Brain microvascular endothelial cell (primary cell): ENCODE measurements around the gene KCNQ1OT1.

ENCODE experiments used
- DNase-seq: peaks from one replicate; pipeline ENCODE4 v3.0.0-alpha.2; 2020
- H3K27ac ChIP-seq: fragments of 250-450 bp; sonication (Bioruptor Pico); 2 replicates; pipeline ENCODE4 v1.5.1; 2020; ENCODE audit warnings: mild to moderate bottlenecking, moderate library complexity
- H3K27me3 ChIP-seq: fragments of 250-450 bp; sonication (Bioruptor Pico); replicated peaks from 2 replicates; pipeline ENCODE4 v1.5.1; 2020; ENCODE audit warnings: mild to moderate bottlenecking
- H3K36me3 ChIP-seq: fragments of 250-450 bp; sonication (Bioruptor Pico); replicated peaks from 2 replicates; pipeline ENCODE4 v1.5.1; 2020; ENCODE audit warnings: mild to moderate bottlenecking
- H3K4me3 ChIP-seq: 2 replicates; pipeline ENCODE4 v1.5.1; 2011; ENCODE audit warnings: low read depth, mild to moderate bottlenecking, control low read depth, low read length, moderate library complexity
- in situ Hi-C: cut with HindIII; loops from 2 replicates; pipeline ENCODE4 v1.10.0; 2017; ENCODE audit warnings: low sequenced_read_pairs, low pct_ligation_motif_present
- TF ChIP-seq, protein P1 (sequence below): IDR thresholded peaks from 2 replicates; pipeline ENCODE4 v1.5.1; 2011; ENCODE audit warnings: low read depth, mild to moderate bottlenecking, moderate library complexity, low read length, control low read depth, inconsistent platforms; ENCODE audit errors: missing control alignments

Gene KCNQ1OT1

DNA sequence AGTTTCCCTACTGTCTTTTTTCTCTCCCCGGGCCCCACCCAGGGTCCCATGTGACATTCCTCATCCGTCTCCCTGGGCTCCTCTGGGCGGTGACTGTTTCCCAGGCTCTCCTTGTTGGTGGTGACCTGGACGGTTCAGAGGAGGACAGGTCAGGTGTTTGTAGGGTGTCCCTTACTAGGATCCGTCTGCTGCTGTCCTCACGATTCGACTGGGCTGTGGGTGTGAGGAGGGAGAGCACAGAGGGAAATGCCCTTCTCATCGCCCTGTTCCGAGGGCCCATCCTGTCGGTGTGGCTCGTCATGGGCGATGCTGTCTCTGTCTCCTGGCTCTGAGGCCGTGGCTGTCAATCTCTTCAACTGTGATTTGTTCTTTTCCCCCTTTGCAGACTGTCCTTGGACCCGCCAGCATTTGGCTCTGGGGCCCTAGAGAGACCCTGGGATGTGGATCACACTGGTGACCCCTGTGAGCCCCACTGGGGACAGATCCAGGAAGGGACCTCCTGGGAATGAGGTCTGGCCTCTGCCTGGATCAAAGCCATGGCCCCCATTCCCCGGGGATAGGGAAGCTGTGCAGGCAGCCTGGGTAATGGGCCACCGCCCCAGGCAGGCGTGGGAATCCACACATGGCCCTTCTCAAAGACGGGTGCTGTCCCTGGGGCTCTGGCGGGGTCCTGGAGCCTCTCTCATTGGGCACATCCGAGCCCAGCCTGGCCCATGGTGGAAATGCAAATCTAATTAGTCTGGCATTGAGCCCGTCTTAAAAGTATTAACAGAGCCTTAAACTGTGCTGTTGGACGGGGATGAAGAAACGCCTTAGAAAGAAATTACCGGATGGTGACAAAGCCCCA lies 46.8 kb upstream of the KCNQ1OT1 start:
- in situ Hi-C loops, result no loop called here
- Histone ChIP-seq H3K27me3 (no peaks in the 10 kb centered on the region), H3K27ac (no peak overlapping the region), H3K36me3 (no peaks in the 10 kb centered on the region), H3K4me3 (no peak overlapping the region)
- TF ChIP-seq, protein P1, sequence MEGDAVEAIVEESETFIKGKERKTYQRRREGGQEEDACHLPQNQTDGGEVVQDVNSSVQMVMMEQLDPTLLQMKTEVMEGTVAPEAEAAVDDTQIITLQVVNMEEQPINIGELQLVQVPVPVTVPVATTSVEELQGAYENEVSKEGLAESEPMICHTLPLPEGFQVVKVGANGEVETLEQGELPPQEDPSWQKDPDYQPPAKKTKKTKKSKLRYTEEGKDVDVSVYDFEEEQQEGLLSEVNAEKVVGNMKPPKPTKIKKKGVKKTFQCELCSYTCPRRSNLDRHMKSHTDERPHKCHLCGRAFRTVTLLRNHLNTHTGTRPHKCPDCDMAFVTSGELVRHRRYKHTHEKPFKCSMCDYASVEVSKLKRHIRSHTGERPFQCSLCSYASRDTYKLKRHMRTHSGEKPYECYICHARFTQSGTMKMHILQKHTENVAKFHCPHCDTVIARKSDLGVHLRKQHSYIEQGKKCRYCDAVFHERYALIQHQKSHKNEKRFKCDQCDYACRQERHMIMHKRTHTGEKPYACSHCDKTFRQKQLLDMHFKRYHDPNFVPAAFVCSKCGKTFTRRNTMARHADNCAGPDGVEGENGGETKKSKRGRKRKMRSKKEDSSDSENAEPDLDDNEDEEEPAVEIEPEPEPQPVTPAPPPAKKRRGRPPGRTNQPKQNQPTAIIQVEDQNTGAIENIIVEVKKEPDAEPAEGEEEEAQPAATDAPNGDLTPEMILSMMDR, result no peak
- DNase-seq, result no peak

DNA sequence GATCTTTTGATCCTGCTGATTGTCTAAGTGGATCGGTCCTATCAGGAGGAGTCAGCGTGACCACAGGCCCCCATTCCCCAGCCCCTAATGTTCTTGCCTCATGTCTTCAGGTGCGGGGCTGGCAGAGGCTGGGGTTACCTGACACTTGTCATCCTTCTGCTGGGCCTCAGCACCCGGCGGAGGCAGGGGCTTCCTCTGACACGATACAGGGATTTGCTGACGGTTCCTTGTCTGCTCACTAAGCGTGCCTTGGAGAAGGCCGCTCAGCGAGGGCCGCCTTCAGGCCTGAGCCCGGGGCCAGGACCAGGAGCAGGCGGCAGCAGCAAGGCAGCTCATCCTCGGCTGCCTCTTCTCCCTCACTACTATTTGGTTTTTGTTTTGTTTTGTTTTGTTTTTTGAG lies 45.7 kb upstream of the KCNQ1OT1 start:
- Histone ChIP-seq H3K36me3 (no peaks in the 10 kb centered on the region), H3K27ac (no peak overlapping the region), H3K27me3 (no peaks in the 10 kb centered on the region), H3K4me3 (no peak overlapping the region)
- DNase-seq, result no peak
- in situ Hi-C loops, result no loop called here
- TF ChIP-seq, protein P1, result no peak

DNA sequence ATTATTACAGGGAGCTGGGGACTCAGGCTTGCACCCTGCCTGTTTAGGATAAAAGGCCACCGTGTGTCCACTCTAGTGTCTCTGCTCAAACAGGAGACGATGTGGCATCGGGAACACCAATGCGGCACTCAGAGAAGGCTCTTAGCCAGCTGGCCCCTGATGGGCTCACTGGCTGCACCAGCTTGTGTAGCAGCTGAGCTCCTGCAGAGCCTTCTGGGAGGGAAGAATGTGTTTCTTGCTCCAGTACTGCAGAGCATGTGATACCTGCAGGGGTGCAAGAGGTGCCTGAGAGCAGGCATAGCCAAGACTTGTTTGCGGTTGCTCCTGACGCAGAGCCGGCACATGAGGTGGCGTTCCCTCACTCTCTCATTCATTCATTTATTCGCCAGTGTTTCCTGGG lies 44.4 kb upstream of the KCNQ1OT1 start:
- in situ Hi-C loops, result no loop called here
- Histone ChIP-seq H3K4me3 (no peak overlapping the region), H3K36me3 (no peaks in the 10 kb centered on the region), H3K27ac (no peak overlapping the region), H3K27me3 (no peaks in the 10 kb centered on the region)
- TF ChIP-seq, protein P1, result no peak
- DNase-seq, result no peak

DNA sequence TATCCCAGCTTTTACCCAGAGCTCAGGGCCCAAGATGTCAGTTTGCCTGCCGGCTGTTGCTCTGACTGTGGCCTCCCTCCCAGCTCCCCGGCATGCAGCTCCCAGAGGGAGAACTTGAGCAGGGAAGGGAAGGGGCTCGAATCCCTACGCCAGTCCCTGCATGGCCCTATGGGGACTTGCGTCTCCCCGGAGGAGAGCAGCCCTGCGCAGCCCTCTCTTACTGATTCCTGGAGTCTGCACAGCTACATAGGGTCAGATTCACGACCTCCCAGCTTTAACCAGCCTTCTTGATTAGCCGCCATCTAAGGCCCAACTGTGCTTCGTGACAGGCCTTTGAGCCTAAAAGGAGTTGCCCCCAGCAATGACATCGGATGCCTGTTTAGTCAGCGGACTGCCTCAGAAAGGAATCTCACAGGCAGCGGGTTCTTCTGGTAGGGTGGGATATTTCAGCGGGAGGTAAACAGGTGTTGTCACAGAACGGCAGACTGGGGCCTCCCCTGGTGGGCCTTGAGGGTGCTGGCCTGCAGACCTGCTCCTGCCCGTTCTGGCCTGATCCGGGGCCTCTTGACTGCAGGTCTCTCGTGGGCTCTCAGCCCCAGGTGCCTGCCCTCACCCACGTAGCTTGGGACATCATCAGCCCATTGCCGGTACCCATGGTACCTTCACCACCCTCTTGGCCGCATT lies 43.8 kb upstream of the KCNQ1OT1 start:
- no peaks in the 10 kb centered on the region for H3K27me3 ChIP-seq
- in situ Hi-C loops, result no loop called here
- H3K27ac ChIP-seq, result no peak overlapping the region
- no peak overlapping the region for H3K4me3 ChIP-seq
- H3K36me3 ChIP-seq, result no peaks in the 10 kb centered on the region
- no peak for DNase-seq
- TF ChIP-seq, protein P1, result no peak

DNA sequence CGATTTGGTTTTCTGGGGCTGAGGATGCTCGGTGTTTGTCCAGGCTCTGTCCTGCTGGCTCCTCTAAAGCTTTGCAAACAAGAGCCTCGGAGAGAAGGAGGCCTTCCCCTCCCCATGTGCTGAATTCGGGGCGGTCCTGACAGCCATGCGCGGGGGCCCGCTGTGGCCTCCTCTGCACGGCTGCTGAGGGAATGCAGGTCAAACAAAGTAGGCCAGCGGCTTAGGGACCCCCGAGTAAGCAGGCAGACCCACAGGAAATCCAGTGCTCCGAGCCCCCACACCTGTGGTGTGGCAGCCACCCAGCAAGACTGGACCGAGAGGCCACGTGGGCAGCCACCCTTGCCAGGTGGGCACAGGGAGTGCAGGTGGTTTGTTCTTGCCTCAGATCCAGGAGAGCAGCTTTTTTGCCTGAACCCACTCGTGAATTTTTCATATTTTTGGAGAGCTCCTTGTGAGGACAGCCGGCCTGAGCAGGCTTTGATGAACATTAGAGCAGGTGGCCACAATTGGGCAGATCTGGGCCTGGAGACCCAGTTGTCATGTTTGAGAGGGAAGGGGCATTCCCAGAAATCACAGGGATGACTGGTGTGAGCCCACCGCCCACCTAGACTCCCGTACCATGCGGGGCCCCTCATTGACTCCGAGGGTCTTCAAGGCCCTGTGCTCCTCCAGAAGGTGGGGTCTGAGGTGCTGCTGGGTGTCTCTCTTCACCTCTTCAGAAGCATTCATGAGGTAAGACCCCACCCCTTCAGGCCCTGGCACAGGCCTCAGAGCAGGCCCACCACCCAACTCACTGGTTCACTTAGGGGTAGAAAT lies 43.0 kb upstream of the KCNQ1OT1 start:
- Histone ChIP-seq H3K27ac (no peak overlapping the region), H3K4me3 (no peak overlapping the region), H3K36me3 (no peaks in the 10 kb centered on the region), H3K27me3 (no peaks in the 10 kb centered on the region)
- DNase-seq, result no peak
- TF ChIP-seq, protein P1, result no peak
- in situ Hi-C loops, result no loop called here
